MM.1S (cell line): ENCODE measurements around the gene NET1.

Experiments used
- DNase-seq: peaks from one replicate; pipeline ENCODE4 v3.0.0-alpha.2; 2015
- H2AFZ ChIP-seq: fragments of 300-600 bp; sonication (generic); 2 replicates; pipeline ENCODE4 v1.6.0; 2016; ENCODE audit warnings: antibody characterized with exemption, low read length
- H3F3A ChIP-seq: fragments of 300-600 bp; sonication (generic); 2 replicates; pipeline ENCODE4 v1.6.1; 2016; ENCODE audit warnings: mild to moderate bottlenecking, antibody characterized with exemption, low read length, moderate library complexity, mixed read lengths; ENCODE audit not compliant: insufficient read depth
- H3K27ac ChIP-seq: fragments of 300-600 bp; sonication (generic); 2 replicates; pipeline ENCODE4 v1.5.1; 2016; ENCODE audit warnings: mild to moderate bottlenecking, low read length
- H3K27me3 ChIP-seq: fragments of 300-600 bp; sonication (generic); replicated peaks from 2 replicates; pipeline ENCODE4 v1.6.0; 2016; ENCODE audit warnings: low read length; ENCODE audit not compliant: insufficient read depth
- H3K36me3 ChIP-seq: fragments of 300-600 bp; sonication (generic); replicated peaks from 2 replicates; pipeline ENCODE4 v1.6.1; 2016; ENCODE audit warnings: mild to moderate bottlenecking, low read length, mixed read lengths; ENCODE audit not compliant: insufficient read depth
- H3K4me1 ChIP-seq: fragments of 300-600 bp; sonication (generic); 2 replicates; pipeline ENCODE4 v1.6.1; 2016; ENCODE audit warnings: low read length, mixed read lengths
- H3K4me2 ChIP-seq: fragments of 300-600 bp; sonication (generic); 2 replicates; pipeline ENCODE4 v1.6.0; 2016; ENCODE audit warnings: low read depth, low read length
- H3K4me3 ChIP-seq: fragments of 300-600 bp; sonication (generic); 2 replicates; pipeline ENCODE4 v1.5.1; 2016; ENCODE audit warnings: low read length, mixed read lengths
- H3K79me2 ChIP-seq: fragments of 300-600 bp; sonication (generic); 2 replicates; pipeline ENCODE4 v1.6.1; 2016; ENCODE audit warnings: mixed run types, low read length, mixed read lengths
- H3K9ac ChIP-seq: fragments of 300-600 bp; sonication (generic); 2 replicates; pipeline ENCODE4 v1.6.1; 2016; ENCODE audit warnings: low read length, mixed read lengths
- H3K9me2 ChIP-seq: fragments of 300-600 bp; sonication (generic); replicated peaks from 2 replicates; pipeline ENCODE4 v1.6.1; 2016; ENCODE audit warnings: mild to moderate bottlenecking, low read length, mixed read lengths; ENCODE audit not compliant: insufficient read depth
- H3K9me3 ChIP-seq: fragments of 300-600 bp; sonication (generic); replicated peaks from 2 replicates; pipeline ENCODE4 v1.6.1; 2016; ENCODE audit warnings: mild to moderate bottlenecking, low read length, mixed read lengths; ENCODE audit not compliant: insufficient read depth
- H4K20me1 ChIP-seq: fragments of 300-600 bp; sonication (generic); 2 replicates; pipeline ENCODE4 v1.6.1; 2016; ENCODE audit warnings: mild to moderate bottlenecking, low read length, moderate library complexity, mixed read lengths; ENCODE audit not compliant: insufficient read depth
- CTCF ChIP-seq: fragments of 300-600 bp; sonication (generic); IDR thresholded peaks from 2 replicates; pipeline ENCODE4 v1.5.1; 2016; ENCODE audit warnings: antibody characterized with exemption, low read length, mixed read lengths
- EZH2 ChIP-seq: fragments of 300-600 bp; sonication (generic); optimal IDR thresholded peaks from 2 replicates; pipeline ENCODE3; 2017; ENCODE audit warnings: low read depth, mild to moderate bottlenecking, antibody characterized with exemption, low read length, mixed read lengths
- EZH2phosphoT487 ChIP-seq: fragments of 300-600 bp; sonication (generic); IDR thresholded peaks from 2 replicates; pipeline ENCODE4 v1.6.1; 2018; ENCODE audit warnings: antibody characterized with exemption, low read length

Gene NET1

GRCh38 chr10:5412277-5412941 lies at the start of gene NET1:
Gene NET1, plus strand, starts transcription at chr10:5412557. Its CDS starts 136 bp downstream, at chr10:5412693.
- TF ChIP-seq EZH2phosphoT487 (no peak), CTCF (no peak), EZH2 (no peak)
- Histone ChIP-seq H4K20me1 (no peaks in the 10 kb centered on the region), H3K27me3 (no peaks in the 10 kb centered on the region), H2AFZ (peak within 1 kb of the TSS; percentile 59), H3K9me3 (no peaks in the 10 kb centered on the region), H3K36me3 (0 out of 2 replicates have a peak, but pooled peaks cover 2% of the 10 kb centered on the region), H3K4me1 (peaks cover 3% of the 10 kb centered on the region; the same call in 1 of the 2 replicates), H3K9me2 (no peaks in the 10 kb centered on the region), H3F3A (no peaks in the 10 kb centered on the region), H3K4me3 (peak within 1 kb of the TSS; percentile 90), H3K4me2 (peak within 1 kb of the TSS; percentile 85), H3K79me2 (peaks cover 48% of the 10 kb centered on the region), H3K27ac (peak within 1 kb of the TSS; percentile 33; the same call in 1 of the 2 replicates), H3K9ac (peak within 1 kb of the TSS; percentile 78)
- peak; percentile 76 for DNase-seq

GRCh38 chr10:5362873-5363272 lies 49.5 kb upstream of the NET1 start:
- H3K36me3 ChIP-seq, result no peaks in the 10 kb centered on the region
- no peak overlapping the region for H3K9ac ChIP-seq
- no peak overlapping the region for H2AFZ ChIP-seq
- no peak overlapping the region for H3K27ac ChIP-seq
- TF ChIP-seq EZH2 (no peak), EZH2phosphoT487 (no peak), CTCF (no peak)
- DNase-seq, result no peak
- H3K4me2 ChIP-seq, result no peak overlapping the region
- no peaks in the 10 kb centered on the region for H3K9me3 ChIP-seq
- H3K4me1 ChIP-seq, result no peaks in the 10 kb centered on the region
- H3F3A ChIP-seq, result no peaks in the 10 kb centered on the region
- H3K79me2 ChIP-seq, result no peaks in the 10 kb centered on the region
- no peaks in the 10 kb centered on the region for H3K9me2 ChIP-seq
- H4K20me1 ChIP-seq, result no peaks in the 10 kb centered on the region
- no peak overlapping the region for H3K4me3 ChIP-seq
- no peaks in the 10 kb centered on the region for H3K27me3 ChIP-seq

- H3K4me2 ChIP-seq, result no peak overlapping the region
- no peak overlapping the region for H2AFZ ChIP-seq
These were observed 48.0 kb upstream of the NET1 start for GRCh38 chr10:5364374-5364773.

More at GRCh38 chr10:5364374-5364773, 48.0 kb upstream of the NET1 start:
- DNase-seq, result no peak
- no peaks in the 10 kb centered on the region for H3F3A ChIP-seq
- no peaks in the 10 kb centered on the region for H4K20me1 ChIP-seq
- no peaks in the 10 kb centered on the region for H3K9me2 ChIP-seq
- no peaks in the 10 kb centered on the region for H3K4me1 ChIP-seq
- no peaks in the 10 kb centered on the region for H3K27me3 ChIP-seq
- H3K9ac ChIP-seq, result no peak overlapping the region
- H3K36me3 ChIP-seq, result no peaks in the 10 kb centered on the region
- no peaks in the 10 kb centered on the region for H3K79me2 ChIP-seq
- H3K27ac ChIP-seq, result no peak overlapping the region
- no peaks in the 10 kb centered on the region for H3K9me3 ChIP-seq
- TF ChIP-seq CTCF, result no peak
- no peak for TF ChIP-seq EZH2
- TF ChIP-seq EZH2phosphoT487, result no peak
- no peak overlapping the region for H3K4me3 ChIP-seq
